H1 (cell line): ENCODE measurements around the gene ERMARD. TPM values are rescaled to one million over a fixed set of nuclear protein-coding genes. Genes with fewer than 3 reads are reported as not detected.

Experiments used
- CEBPB ChIP-seq: IDR thresholded peaks from 2 replicates; pipeline ENCODE4 v1.6.1; 2012; ENCODE audit warnings: low read depth, low read length
- CREB1 ChIP-seq: IDR thresholded peaks from 2 replicates; pipeline ENCODE4 v1.6.1; 2012; ENCODE audit warnings: inconsistent platforms
- KDM4A ChIP-seq: IDR thresholded peaks from one replicate; pipeline ENCODE4 v1.7.1; 2012; ENCODE audit warnings: low read depth, mild to moderate bottlenecking, moderate library complexity, low read length, inconsistent platforms; ENCODE audit not compliant: severe bottlenecking
- RNF2 ChIP-seq: fragments of 200-900, 300-1000 bp; sonication (generic); IDR thresholded peaks from 2 replicates; pipeline ENCODE4 v1.7.1; 2016; ENCODE audit warnings: borderline replicate concordance, low read depth, mild to moderate bottlenecking, antibody characterized with exemption, low read length; ENCODE audit not compliant: poor library complexity, severe bottlenecking; ENCODE audit errors: missing control alignments
- TAF1 ChIP-seq: IDR thresholded peaks from 2 replicates; pipeline ENCODE4 v1.6.1; 2011; ENCODE audit warnings: mild to moderate bottlenecking, low read depth, low read length
- TCF12 ChIP-seq: IDR thresholded peaks from 2 replicates; pipeline ENCODE4 v1.6.1; 2011; ENCODE audit warnings: low read depth, mild to moderate bottlenecking, low read length
- polyA plus RNA-seq, 7 experiments: library from polyadenylated mRNA; depleted of rRNA in 3 of 7; stranded (reverse) in 5 of 7; unstranded in 2 of 7; fragments of >200 nt in 5 of 7; fragments of 200-250 nt in 2 of 7; gene quantifications; 1 replicate in 5 of 7; 2 replicates in 1 of 7; 4 replicates in 1 of 7; pipeline versions ENCODE4 v1.2.1 to v1.2.3, GENCODE V29; 2011 to 2013; ENCODE audit warnings: missing spikeins in 2 of 7, mixed read lengths in 2 of 7
- total RNA-seq: library from RNA; stranded (reverse); fragmentation: NEBNext Ultra II Directional; extraction: Animal tissue kit (Norgen Biotek cat#: 25700); gene quantifications from 2 replicates; pipeline ENCODE4 v1.2.1, GENCODE V29; 2021
- TF ChIP-seq, protein P1 (sequence below): fragments of 300-600 bp; sonication (generic); IDR thresholded peaks from 2 replicates; pipeline ENCODE4 v1.7.1; 2012; ENCODE audit warnings: low read length, moderate library complexity, mild to moderate bottlenecking, inconsistent platforms; ENCODE audit not compliant: insufficient replicate concordance

Gene ERMARD
- total and polyA plus RNA-seq, 2 of the 8 experiments (the other 6 are each of a cell fraction or from before 2014, with no cell fraction given) = 12.2 to 25.6 TPM

- TF ChIP-seq, protein P1, sequence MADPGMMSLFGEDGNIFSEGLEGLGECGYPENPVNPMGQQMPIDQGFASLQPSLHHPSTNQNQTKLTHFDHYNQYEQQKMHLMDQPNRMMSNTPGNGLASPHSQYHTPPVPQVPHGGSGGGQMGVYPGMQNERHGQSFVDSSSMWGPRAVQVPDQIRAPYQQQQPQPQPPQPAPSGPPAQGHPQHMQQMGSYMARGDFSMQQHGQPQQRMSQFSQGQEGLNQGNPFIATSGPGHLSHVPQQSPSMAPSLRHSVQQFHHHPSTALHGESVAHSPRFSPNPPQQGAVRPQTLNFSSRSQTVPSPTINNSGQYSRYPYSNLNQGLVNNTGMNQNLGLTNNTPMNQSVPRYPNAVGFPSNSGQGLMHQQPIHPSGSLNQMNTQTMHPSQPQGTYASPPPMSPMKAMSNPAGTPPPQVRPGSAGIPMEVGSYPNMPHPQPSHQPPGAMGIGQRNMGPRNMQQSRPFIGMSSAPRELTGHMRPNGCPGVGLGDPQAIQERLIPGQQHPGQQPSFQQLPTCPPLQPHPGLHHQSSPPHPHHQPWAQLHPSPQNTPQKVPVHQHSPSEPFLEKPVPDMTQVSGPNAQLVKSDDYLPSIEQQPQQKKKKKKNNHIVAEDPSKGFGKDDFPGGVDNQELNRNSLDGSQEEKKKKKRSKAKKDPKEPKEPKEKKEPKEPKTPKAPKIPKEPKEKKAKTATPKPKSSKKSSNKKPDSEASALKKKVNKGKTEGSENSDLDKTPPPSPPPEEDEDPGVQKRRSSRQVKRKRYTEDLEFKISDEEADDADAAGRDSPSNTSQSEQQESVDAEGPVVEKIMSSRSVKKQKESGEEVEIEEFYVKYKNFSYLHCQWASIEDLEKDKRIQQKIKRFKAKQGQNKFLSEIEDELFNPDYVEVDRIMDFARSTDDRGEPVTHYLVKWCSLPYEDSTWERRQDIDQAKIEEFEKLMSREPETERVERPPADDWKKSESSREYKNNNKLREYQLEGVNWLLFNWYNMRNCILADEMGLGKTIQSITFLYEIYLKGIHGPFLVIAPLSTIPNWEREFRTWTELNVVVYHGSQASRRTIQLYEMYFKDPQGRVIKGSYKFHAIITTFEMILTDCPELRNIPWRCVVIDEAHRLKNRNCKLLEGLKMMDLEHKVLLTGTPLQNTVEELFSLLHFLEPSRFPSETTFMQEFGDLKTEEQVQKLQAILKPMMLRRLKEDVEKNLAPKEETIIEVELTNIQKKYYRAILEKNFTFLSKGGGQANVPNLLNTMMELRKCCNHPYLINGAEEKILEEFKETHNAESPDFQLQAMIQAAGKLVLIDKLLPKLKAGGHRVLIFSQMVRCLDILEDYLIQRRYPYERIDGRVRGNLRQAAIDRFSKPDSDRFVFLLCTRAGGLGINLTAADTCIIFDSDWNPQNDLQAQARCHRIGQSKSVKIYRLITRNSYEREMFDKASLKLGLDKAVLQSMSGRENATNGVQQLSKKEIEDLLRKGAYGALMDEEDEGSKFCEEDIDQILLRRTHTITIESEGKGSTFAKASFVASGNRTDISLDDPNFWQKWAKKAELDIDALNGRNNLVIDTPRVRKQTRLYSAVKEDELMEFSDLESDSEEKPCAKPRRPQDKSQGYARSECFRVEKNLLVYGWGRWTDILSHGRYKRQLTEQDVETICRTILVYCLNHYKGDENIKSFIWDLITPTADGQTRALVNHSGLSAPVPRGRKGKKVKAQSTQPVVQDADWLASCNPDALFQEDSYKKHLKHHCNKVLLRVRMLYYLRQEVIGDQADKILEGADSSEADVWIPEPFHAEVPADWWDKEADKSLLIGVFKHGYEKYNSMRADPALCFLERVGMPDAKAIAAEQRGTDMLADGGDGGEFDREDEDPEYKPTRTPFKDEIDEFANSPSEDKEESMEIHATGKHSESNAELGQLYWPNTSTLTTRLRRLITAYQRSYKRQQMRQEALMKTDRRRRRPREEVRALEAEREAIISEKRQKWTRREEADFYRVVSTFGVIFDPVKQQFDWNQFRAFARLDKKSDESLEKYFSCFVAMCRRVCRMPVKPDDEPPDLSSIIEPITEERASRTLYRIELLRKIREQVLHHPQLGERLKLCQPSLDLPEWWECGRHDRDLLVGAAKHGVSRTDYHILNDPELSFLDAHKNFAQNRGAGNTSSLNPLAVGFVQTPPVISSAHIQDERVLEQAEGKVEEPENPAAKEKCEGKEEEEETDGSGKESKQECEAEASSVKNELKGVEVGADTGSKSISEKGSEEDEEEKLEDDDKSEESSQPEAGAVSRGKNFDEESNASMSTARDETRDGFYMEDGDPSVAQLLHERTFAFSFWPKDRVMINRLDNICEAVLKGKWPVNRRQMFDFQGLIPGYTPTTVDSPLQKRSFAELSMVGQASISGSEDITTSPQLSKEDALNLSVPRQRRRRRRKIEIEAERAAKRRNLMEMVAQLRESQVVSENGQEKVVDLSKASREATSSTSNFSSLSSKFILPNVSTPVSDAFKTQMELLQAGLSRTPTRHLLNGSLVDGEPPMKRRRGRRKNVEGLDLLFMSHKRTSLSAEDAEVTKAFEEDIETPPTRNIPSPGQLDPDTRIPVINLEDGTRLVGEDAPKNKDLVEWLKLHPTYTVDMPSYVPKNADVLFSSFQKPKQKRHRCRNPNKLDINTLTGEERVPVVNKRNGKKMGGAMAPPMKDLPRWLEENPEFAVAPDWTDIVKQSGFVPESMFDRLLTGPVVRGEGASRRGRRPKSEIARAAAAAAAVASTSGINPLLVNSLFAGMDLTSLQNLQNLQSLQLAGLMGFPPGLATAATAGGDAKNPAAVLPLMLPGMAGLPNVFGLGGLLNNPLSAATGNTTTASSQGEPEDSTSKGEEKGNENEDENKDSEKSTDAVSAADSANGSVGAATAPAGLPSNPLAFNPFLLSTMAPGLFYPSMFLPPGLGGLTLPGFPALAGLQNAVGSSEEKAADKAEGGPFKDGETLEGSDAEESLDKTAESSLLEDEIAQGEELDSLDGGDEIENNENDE = no peak
- TF ChIP-seq CREB1 (no peak), TCF12 (no peak), KDM4A (no peak), CEBPB (no peak), RNF2 (no peak), TAF1 (no peak)
These were observed 40.3 kb downstream of the ERMARD start (continued) for GRCh38 chr6:169791721-169792131.
